ENCODE measurements around the gene TSKU.

TSKU gene

GRCh38 chr11:76834151-76834550 is 51.0 kb downstream of the TSKU start:
- H3K27me3 ChIP-seq (replicated peaks; ENCODE audit: control insufficient read depth, insufficient read depth, low read length): peaks cover 1% of the 10 kb centered on the region; the same call in 1 of the 2 replicates
- no peak for DNase-seq (ENCODE audit: extremely low read depth, insufficient read length)
- H3K4me3 ChIP-seq (replicated peaks; ENCODE audit: low read depth, low read length): no peak overlapping the region
- TF ChIP-seq CTCF (IDR thresholded peaks at IDR 0.05; ENCODE audit: insufficient read depth, low read length, poor library complexity, severe bottlenecking): no peak
- H3K36me3 ChIP-seq (ENCODE audit: control insufficient read depth, insufficient read depth, low read length): no peaks in the 10 kb centered on the region

GRCh38 chr11:76835036-76835435 is 51.9 kb downstream of the TSKU start:
- peaks cover 1% of the 10 kb centered on the region; the same call in 1 of the 2 replicates for H3K27me3 ChIP-seq (replicated peaks; ENCODE audit: control insufficient read depth, insufficient read depth, low read length)
- no peaks in the 10 kb centered on the region for H3K36me3 ChIP-seq (ENCODE audit: control insufficient read depth, insufficient read depth, low read length)
- TF ChIP-seq CTCF (IDR thresholded peaks at IDR 0.05; ENCODE audit: insufficient read depth, low read length, poor library complexity, severe bottlenecking): no peak
- H3K4me3 ChIP-seq (replicated peaks; ENCODE audit: low read depth, low read length): no peak overlapping the region
- DNase-seq (ENCODE audit: extremely low read depth, insufficient read length): no peak

- Histone ChIP-seq H3K4me3 (replicated peaks; ENCODE audit: low read depth, low read length) (no peak overlapping the region), H3K27me3 (replicated peaks; ENCODE audit: control insufficient read depth, insufficient read depth, low read length) (peaks cover 1% of the 10 kb centered on the region; the same call in 1 of the 2 replicates), H3K36me3 (ENCODE audit: control insufficient read depth, insufficient read depth, low read length) (no peaks in the 10 kb centered on the region)
- no peak for DNase-seq (ENCODE audit: extremely low read depth, insufficient read length)
- TF ChIP-seq CTCF (IDR thresholded peaks at IDR 0.05; ENCODE audit: insufficient read depth, low read length, poor library complexity, severe bottlenecking): no peak
These were observed 52.9 kb downstream of the TSKU start for GRCh38 chr11:76835928-76836612.

GRCh38 chr11:76836613-76837291 is 53.6 kb downstream of the TSKU start:
- TF ChIP-seq CTCF (IDR thresholded peaks at IDR 0.05; ENCODE audit: insufficient read depth, low read length, poor library complexity, severe bottlenecking): no peak
- Histone ChIP-seq H3K27me3 (replicated peaks; ENCODE audit: control insufficient read depth, insufficient read depth, low read length) (peaks cover 1% of the 10 kb centered on the region; the same call in 1 of the 2 replicates), H3K36me3 (ENCODE audit: control insufficient read depth, insufficient read depth, low read length) (no peaks in the 10 kb centered on the region), H3K4me3 (replicated peaks; ENCODE audit: low read depth, low read length) (no peak overlapping the region)
- no peak for DNase-seq (ENCODE audit: extremely low read depth, insufficient read length)

- no peak overlapping the region for H3K4me3 ChIP-seq (replicated peaks; ENCODE audit: low read depth, low read length)
- no peak for DNase-seq (ENCODE audit: extremely low read depth, insufficient read length)
- no peak for TF ChIP-seq CTCF (IDR thresholded peaks at IDR 0.05; ENCODE audit: insufficient read depth, low read length, poor library complexity, severe bottlenecking)
- H3K36me3 ChIP-seq (ENCODE audit: control insufficient read depth, insufficient read depth, low read length): no peaks in the 10 kb centered on the region
- H3K27me3 ChIP-seq (replicated peaks; ENCODE audit: control insufficient read depth, insufficient read depth, low read length): peaks cover 1% of the 10 kb centered on the region
These were observed 54.8 kb downstream of the TSKU start for GRCh38 chr11:76837696-76838677.
